ENCODE measurements around the gene SLC41A1.
A peak's percentile ranks its signal among the peaks of the same experiment; 100 is the strongest.

The SLC41A1 gene

DNA sequence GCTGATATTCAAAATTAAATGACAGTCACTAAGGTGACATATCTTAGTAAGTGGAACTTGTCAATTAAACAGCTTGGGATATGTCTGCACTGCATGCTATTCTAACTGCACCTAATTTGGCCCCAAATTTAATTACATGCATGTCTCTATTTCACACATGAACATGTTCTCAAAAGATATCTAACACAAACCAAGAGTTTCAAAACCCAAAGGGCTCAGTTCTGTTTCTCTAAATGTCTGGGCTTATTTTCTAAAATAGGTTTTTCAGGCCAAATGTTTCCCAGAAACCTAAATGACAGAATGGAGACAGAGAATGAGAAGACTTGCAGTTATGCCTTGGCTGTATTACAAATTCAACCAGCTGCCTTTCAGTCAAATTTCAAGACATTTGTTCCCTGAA is 49.0 kb downstream of the SLC41A1 start:
- H3K36me3 ChIP-seq, result no peaks in the 10 kb centered on the region
- H3K4me3 ChIP-seq (ENCODE audit: low read depth, low read length), result no peak overlapping the region
- H3K9me3 ChIP-seq, result no peaks in the 10 kb centered on the region
- H3K27me3 ChIP-seq, result no peaks in the 10 kb centered on the region; the same call in 1 of the 2 replicates
- TF ChIP-seq, protein P1, sequence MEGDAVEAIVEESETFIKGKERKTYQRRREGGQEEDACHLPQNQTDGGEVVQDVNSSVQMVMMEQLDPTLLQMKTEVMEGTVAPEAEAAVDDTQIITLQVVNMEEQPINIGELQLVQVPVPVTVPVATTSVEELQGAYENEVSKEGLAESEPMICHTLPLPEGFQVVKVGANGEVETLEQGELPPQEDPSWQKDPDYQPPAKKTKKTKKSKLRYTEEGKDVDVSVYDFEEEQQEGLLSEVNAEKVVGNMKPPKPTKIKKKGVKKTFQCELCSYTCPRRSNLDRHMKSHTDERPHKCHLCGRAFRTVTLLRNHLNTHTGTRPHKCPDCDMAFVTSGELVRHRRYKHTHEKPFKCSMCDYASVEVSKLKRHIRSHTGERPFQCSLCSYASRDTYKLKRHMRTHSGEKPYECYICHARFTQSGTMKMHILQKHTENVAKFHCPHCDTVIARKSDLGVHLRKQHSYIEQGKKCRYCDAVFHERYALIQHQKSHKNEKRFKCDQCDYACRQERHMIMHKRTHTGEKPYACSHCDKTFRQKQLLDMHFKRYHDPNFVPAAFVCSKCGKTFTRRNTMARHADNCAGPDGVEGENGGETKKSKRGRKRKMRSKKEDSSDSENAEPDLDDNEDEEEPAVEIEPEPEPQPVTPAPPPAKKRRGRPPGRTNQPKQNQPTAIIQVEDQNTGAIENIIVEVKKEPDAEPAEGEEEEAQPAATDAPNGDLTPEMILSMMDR (IDR thresholded peaks at IDR 0.05; ENCODE audit: low read depth, low read length), result no peak
- no peaks in the 10 kb centered on the region for H3K4me1 ChIP-seq
- no peak for DNase-seq

DNA sequence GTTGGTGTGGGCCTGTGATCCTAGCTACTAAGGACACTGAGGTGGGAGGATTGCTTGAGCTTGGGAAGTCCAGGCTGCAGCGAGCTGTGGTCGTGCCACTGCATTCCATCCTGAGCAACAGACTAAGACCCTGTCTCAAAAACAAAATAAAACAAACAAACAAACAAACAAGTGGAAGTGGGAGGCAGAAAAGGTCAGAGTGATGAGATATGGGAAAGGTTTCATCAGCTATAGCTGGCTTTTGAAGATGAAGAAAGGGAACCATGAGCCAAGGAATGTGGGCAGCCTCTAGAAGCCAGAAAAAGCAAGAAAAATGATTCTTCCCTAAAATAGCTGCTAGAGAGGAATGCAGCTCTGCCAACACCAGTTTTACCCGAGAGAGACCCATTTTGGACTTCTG is 52.4 kb downstream of the SLC41A1 start:
- TF ChIP-seq, protein P1 (IDR thresholded peaks at IDR 0.05; ENCODE audit: low read depth, low read length), result no peak
- Histone ChIP-seq H3K9me3 (no peaks in the 10 kb centered on the region), H3K36me3 (no peaks in the 10 kb centered on the region), H3K4me1 (no peaks in the 10 kb centered on the region), H3K27me3 (peaks cover under 1% of the 10 kb centered on the region), H3K4me3 (ENCODE audit: low read depth, low read length) (no peak overlapping the region)
- no peak for DNase-seq

DNA sequence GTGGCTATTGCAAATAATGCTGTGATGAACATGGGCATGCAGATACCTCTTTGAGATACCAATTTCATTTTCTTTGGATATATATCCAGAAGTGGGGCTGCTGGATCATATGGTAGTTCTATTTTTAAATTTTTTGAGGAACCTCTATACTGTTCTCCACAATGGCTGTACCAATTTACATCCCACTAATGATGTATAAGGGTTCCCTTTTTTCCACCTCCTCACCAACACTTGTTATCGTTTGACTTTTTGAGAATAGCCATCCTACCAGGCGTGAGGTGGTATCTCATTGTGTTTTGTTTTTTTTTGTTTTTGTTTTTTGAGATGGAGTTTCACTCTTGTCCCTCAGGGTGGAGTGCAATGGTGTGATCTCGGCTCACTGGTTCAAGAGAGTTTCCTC is 56.4 kb downstream of the SLC41A1 start:
- no peak for DNase-seq
- Histone ChIP-seq H3K4me3 (ENCODE audit: low read depth, low read length) (no peak overlapping the region), H3K27me3 (peaks cover 3% of the 10 kb centered on the region), H3K36me3 (no peaks in the 10 kb centered on the region), H3K4me1 (no peaks in the 10 kb centered on the region), H3K9me3 (no peaks in the 10 kb centered on the region)
- TF ChIP-seq, protein P1 (IDR thresholded peaks at IDR 0.05; ENCODE audit: low read depth, low read length), result no peak

GRCh38 chr1:205754857-205755256 is 58.1 kb downstream of the SLC41A1 start:
- DNase-seq, result no peak
- no peaks in the 10 kb centered on the region for H3K4me1 ChIP-seq
- no peak overlapping the region for H3K4me3 ChIP-seq (ENCODE audit: low read depth, low read length)
- TF ChIP-seq, protein P1 (IDR thresholded peaks at IDR 0.05; ENCODE audit: low read depth, low read length), result no peak
- no peaks in the 10 kb centered on the region for H3K36me3 ChIP-seq
- peaks cover 3% of the 10 kb centered on the region for H3K27me3 ChIP-seq
- no peaks in the 10 kb centered on the region for H3K9me3 ChIP-seq

GRCh38 chr1:205751036-205751651 is 61.9 kb downstream of the SLC41A1 start:
- H3K4me1 ChIP-seq, result peaks cover 6% of the 10 kb centered on the region
- no peak overlapping the region for H3K4me3 ChIP-seq (ENCODE audit: low read depth, low read length)
- H3K36me3 ChIP-seq, result peaks cover 5% of the 10 kb centered on the region; the same call in 1 of the 2 replicates
- peak; percentile 20 for DNase-seq
- no peaks in the 10 kb centered on the region for H3K9me3 ChIP-seq
- H3K27me3 ChIP-seq, result peaks cover 3% of the 10 kb centered on the region
- TF ChIP-seq, protein P1 (IDR thresholded peaks at IDR 0.05; ENCODE audit: low read depth, low read length), result no peak

Measured in BE2C (cell line).